GM20431 (cell line): Measurements from ENCODE around the gene RGL1.

Experiments
- in situ Hi-C: fragments of 300-500 bp; cut with MseI, MboI; formaldehyde crosslinking; loops from one replicate; pipeline ENCODE4 v1.15.0; 2020; ENCODE audit warnings: low sequenced_read_pairs; ENCODE audit not compliant: unreplicated experiment

The RGL1 gene

GRCh38 chr1:183817576-183818288 is 12.8 kb downstream of the RGL1 start:
- in situ Hi-C loops, result no loop called here

- in situ Hi-C loops, result no loop called here
Observed at GRCh38 chr1:183819059-183819458, 14.1 kb downstream of the RGL1 start.

DNA sequence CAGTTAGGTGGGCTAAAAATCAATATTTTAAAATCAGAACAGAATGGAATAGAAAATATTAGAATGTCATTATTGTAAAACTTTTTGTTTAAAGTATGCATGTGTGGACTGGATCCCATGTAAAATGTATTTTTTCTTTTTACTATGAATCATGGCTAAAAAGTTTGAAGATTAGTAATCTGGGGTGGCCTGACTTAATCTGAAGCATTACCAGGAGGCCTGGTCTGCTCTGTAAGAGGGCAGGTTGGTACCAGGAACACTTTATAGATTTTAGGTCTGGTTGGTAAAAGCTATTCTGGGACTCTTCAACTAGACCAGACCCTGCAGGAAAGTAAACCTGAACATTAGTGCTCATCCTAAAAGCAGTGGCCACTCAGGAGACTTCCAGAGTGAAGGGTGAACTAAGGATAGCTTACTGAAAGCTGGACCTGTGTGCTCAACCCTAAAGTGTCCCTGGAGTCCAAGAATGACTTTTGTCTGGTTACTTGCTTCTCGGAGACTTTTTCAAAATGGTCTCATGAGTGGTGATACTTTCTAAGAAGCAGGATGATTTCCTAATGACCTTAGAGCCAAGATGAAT is 16.5 kb downstream of the RGL1 start:
- in situ Hi-C loops, result no loop called here

DNA sequence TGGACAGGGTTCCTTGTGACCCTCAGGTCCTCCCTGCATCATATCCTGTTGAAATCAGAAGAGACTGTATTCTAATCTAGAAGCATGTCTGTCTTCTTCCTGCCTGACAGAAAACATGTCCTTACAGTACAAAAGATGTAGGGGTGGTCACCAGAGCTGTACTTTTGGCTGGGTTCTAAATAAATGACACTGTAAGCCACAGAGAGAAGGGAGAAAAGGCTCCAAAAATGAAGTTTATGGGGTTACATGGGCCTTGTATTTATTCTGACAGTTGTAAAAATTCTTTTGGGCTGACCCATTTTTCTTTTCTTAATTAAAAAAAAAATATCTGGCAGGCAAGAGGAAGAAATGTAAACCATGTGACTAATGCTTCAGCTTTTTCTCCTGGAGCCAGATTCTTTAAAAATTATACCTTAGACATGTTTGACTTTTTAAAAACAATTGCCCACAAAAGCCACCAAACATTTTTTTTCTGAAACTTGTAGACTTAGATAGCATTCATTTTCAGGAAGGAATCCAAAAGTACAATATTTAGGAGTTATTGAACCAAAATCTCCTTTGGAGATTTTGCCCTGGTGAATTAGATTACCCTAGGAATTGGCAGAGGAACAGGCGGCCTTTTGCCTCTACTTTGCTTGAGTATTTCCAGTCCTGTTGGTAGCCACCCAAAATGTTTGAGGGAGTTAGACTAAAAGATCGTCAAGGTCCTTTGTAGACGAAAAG is 17.1 kb downstream of the RGL1 start:
- in situ Hi-C loops, result no loop called here

- in situ Hi-C loops, result no loop called here
Observed at GRCh38 chr1:183824291-183824690, 19.4 kb downstream of the RGL1 start.

DNA sequence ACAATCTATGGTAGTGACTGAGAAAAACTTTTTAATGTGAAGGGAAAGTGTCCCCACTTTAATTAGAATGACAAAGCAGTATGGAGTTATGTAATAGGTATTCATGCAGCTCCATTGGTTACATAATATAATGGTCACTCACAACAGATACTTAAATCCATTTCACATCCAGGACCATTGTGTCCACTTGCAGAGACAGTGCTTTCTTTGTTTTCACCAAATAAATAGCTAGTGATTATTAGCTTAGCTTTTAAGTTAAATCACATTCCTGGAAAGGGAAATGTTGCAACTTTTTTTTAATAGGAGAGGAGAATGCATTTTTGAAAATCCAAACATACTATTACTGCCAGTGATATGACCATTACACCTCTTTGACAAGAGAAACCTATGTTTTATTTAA is 22.9 kb downstream of the RGL1 start:
- in situ Hi-C loops, result no loop called here

GRCh38 chr1:183830389-183830788 is 25.5 kb downstream of the RGL1 start:
- in situ Hi-C loops, result no loop called here

DNA sequence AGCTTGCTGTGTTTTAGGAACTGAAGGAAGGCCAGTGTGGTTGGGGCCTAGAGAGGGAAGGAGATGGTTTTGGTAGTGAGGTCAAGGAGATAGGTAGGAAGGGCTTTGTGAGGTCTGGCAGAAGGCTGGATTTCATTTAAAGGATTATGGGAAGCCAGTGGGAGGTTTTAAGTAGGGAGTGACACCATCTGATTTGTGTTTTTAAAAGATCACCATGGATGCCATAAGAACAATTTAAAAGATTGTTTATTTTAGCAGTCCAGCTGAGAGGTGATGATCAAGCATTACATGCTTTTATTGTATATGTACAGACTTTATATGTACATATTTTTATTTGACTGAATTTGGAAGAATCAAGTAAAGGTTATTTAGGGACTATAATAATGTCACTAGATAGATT is 26.4 kb downstream of the RGL1 start:
- in situ Hi-C loops, result no loop called here

- in situ Hi-C loops, result no loop called here
Observed at GRCh38 chr1:183832459-183832858, 27.5 kb downstream of the RGL1 start.

DNA sequence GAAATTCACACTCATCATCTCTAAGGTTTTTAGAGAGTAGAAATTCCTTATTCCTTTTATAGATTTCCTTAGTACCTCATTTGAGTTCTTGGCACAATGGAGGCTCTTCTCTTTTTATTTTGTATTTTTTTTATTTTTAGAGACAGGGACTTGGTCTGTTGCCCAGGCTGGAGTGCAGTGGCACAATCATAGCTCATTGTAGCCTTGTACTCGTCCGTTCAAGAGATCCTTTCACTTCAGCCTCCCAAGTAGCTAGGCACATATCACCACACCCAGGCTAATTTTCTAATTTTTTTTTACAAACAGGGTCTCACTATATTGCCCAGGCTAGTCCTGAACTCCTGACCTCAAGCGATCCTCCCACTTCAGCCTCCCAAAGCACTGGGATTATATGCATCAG is 29.6 kb downstream of the RGL1 start:
- in situ Hi-C loops, result no loop called here

GRCh38 chr1:183836598-183836997 is 31.7 kb downstream of the RGL1 start:
- in situ Hi-C loops, result no loop called here

DNA sequence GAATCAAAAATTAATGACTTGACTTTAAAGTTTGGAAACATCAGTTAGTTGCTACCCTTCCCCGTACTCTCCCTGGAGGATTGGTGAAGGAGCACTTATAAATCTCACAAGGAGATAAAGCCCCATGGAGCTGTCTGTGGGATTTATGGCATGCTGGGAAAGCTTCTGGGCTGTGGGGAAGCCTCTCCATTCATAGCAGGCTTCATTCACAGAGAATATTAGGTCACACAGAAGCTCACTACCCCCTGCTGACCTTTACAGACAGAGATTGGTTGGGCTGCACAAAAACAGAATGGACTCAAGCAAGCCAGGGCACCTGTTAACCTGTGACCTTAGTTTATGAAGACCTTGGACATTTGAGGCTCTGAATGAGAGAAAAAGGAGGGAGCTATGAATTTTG is 32.1 kb downstream of the RGL1 start:
- in situ Hi-C loops, result no loop called here

- in situ Hi-C loops, result no loop called here
Observed at GRCh38 chr1:183838221-183838620, 33.3 kb downstream of the RGL1 start.

- in situ Hi-C loops, result no loop called here
Observed at GRCh38 chr1:183840140-183840539, 35.2 kb downstream of the RGL1 start.

DNA sequence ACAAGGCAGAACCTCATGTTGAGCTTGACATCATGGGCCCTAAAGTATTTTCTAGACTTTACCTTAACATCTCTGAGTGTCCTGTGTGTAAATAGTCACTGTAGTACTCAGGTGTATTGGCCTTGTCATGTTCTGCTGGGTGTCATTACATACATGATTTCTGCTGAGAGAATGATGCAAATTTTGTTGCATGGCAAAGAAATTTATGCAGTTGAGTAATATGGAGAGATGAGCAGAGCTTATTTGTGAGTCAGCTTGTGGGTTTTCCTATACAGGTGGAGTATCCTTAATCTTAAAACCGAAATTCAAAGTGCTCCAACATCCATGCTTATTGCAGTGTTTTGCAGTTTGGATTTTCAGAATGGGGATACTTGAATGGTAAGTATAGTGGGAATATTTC is 36.6 kb downstream of the RGL1 start:
- in situ Hi-C loops, result no loop called here

DNA sequence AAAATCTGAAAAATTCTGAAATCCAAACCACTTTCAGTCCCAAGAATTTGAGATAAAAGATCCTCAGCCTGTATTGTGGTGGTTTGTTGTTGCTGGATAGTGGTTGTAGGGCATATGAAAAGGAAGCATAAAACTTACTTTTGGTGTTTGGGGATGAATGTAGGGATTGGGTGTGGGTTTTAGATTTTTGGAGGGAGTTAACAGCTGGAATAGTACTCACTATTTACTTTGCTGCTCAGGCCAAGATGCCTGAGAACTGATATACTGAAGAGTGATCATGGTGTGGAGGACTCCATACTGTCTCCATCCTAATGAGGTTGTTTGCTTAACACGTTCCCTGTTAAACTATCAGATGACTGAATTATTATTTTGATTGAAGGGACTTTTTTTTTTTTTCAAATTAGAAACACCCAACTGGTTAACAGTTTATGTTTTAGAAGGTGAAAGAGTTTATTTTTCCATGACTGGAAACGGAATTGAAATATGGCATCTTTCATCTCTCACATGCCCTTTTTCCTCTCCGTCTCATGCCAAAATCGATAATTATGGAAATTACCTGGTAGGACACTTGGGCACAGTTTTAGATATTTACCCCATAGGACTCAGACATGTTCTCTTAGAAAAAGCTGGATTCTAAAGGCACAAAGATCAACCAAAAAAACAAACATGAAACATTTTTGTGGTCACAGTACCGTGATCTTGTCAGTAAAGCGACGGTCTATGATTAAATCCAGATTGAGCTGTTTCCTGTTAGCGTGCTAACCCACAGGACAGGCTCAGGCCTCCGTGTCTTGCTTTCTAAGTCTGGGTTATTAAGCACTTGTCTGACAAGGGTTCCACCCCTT is 37.3 kb downstream of the RGL1 start:
- in situ Hi-C loops, result no loop called here

GRCh38 chr1:183842795-183843144 is 37.9 kb downstream of the RGL1 start:
- in situ Hi-C loops, result no loop called here

- in situ Hi-C loops, result no loop called here
Observed at GRCh38 chr1:183844806-183845205, 39.9 kb downstream of the RGL1 start.

DNA sequence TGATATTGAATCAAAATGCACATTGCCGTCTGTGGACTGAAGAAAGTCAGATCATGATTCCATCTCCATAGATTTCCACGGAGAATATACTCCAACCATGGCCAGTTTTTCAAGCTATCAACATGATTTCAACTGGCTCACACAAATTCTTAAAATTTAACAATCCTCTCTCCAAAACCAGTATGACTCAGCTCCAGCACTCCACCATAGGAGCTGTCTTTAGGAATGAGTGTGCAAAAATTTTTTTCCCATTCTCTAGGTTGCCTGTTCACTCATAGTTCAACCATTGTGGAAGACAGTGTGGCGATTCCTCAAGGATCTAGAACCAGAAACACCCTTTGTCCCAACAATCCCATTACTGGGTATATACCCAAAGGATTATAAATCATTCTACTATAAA is 40.8 kb downstream of the RGL1 start:
- in situ Hi-C loops, result no loop called here

DNA sequence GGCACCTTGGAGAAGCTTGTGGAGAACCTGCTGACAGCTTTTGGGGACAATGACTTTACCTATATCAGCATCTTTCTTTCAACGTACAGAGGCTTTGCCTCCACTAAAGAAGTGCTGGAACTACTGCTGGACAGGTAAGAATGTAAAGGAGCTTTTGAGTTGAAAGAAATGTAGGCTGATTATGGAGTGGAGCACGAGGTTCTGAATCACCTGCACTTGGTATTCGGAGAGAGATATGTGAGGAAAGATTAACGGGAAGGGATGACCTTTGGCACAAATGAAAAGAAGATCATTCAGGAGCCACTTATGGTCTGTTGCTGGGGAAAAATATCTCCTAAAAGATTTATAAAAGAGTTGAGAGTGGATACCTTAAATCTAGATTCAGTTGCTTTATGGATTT is 42.7 kb downstream of the RGL1 start:
- in situ Hi-C loops, result no loop called here

- in situ Hi-C loops, result no loop called here
Observed at GRCh38 chr1:183850852-183851251, 45.9 kb downstream of the RGL1 start.
